Measurements from ENCODE around the gene CACNA1E.

The CACNA1E gene

GRCh38 chr1:181483285-181484195 is at the start of gene CACNA1E:
TSS of gene CACNA1E (plus strand) at chr1:181483517. CDS start at chr1:181483745, 228 bp downstream.
- no peak for DNase-seq (ENCODE audit: low spot score)

DNA sequence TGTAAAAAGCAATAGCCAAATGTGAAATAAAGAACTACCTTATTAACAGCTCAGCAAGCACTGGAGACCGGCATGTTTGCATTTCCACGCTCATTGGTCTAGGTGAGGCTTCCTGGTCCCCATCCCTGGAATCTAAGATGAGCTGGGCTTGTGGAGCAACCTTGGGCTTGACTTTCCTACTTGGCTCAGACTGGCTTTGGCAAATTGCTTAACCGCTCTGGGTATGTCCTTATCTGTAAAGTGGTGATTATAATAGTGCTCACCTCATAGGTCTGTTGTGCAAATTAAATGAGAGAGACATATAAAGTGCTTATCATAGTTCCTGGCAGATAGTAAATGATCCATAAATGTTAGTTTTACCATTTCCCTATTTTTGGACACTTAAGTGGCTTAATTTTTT is 49.4 kb upstream of the CACNA1E start:
- no peak for DNase-seq (ENCODE audit: low spot score)

DNA sequence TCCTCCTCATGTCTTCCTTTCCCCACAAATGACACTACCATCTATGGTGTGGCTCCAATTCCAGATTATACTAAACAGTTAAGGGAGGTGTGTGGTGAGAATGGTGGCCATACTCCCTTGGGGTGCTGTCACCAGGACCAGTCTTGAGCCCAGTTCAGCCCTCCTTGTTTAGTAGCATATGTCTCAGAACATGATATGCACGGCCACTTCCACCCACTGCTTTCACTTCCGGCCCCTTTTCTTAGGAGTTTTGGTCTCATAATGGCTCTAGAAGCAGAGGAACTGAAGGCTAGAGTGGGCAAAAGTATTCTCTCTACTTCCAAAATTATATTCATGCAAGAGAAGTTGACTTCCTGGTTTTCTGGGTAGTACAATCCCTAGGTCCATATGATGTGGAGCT is 45.3 kb upstream of the CACNA1E start:
- DNase-seq (ENCODE audit: low spot score), result no peak

DNA sequence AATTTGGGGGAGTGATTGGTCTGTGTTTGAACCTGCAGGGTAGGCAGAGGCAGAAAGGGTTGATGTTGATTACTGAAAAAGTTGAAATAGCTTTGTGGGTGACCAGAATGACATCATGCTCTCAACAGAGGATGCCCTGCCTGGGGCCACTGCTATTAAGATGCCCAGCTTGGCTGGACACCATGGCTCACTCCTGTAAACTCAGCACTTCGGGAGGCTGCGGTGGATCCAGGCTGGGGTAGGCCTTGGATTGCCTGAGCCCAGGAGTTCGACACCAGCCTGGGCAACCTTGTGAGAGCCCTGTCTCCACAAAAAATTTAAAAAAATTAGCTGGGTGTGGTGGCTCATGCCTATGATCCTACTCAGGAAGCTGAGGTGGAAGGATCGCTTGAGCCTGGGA is 42.8 kb upstream of the CACNA1E start:
- DNase-seq (ENCODE audit: low spot score), result no peak

GRCh38 chr1:181442181-181442525 is 41.2 kb upstream of the CACNA1E start:
- DNase-seq (ENCODE audit: low spot score), result no peak

DNA sequence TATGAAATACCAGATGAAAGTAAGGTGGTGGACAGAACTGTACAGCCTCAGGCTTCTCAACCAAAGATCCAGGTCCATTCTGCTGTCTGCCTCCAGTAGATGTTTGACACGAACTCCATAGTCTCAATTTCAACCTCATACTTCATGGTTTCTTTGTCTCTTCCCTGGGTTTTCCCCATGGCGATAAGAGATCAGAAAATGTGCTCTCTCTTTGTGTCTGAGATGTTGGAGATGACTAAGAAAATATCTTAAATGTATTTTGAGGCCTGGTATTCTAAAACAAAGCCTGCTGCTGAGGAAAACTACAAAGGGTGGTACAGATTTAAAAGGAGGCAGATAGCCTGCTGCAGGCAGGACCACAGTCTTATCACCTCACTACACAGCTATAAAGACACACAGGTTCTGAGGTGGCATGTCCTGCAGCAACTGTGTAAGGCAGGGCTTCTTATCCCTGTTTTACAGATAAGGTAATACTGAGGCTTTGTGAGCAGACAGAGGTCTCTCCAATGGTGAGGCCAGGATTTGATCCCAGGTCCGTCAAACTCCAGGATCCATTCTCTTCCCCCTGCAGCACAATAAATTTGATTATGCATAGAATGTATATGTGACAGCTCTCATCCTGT is 40.0 kb upstream of the CACNA1E start:
- no peak for DNase-seq (ENCODE audit: low spot score)

DNA sequence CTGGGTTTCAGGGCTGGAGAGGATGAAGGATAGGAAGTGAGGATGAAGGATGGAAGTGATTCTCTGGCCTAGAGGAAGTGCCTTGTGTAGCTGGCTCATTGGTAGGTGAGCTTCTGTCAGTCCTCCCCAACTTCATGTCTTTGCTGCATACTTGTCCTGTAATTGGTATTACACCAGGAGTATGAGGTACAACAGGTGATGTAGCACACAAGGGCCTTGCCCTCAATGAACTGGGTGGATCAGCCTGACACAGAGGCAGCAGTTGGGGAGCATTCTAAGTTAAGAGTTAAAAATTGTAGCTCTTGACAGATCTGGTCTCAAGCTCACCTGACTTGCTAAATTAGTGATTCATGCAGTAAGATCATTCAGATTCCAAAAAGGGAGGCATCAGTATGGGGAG is 37.9 kb upstream of the CACNA1E start:
- DNase-seq (ENCODE audit: low spot score), result no peak

DNA sequence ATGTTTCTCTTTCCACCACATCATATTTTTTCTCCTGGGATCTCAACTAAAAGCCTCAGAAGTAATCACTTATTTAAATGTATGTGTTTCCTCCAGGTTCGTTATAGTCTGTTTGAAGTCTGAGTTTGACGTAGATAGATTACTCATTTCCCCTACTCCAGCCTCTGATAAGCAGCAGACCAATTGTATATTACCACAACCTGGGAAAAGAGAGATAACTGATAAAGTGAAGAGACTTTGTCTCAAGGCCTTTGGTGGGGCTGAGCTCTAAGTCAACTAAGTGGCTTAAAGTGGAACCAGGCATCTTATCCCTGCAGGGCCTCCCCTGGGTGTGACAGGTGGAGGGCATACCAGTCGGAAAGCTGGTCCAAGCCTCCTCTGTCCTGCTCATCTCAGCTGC is 34.9 kb upstream of the CACNA1E start:
- no peak for DNase-seq (ENCODE audit: low spot score)

DNA sequence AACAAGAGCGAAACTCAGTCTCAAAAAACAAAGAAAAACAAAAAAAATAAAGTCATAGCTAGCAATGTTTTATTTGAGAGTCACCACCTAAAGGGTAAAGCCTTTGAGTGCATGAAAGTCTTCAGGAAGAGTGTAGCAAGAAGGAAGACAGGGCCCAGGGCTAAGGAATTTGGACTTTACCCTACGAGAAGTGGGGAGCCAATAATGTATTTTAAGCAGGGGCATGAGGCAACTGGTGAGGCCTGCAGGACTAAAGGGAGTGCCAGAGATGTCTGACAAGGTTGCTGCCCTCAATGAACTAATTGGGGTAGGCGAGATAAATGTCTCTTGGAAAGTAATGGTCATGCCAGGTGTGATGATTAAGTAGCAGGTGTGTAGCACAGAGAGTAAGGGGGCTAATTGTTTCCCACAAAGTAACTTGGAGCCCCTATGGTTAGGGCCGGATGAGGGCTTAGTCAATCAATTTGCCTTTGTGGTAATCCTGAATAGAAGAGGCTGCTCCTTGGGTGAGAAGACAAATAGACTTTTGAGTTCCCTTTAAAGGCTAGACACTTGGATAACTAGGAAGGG is 31.6 kb upstream of the CACNA1E start:
- DNase-seq (ENCODE audit: low spot score), result no peak

- no peak for DNase-seq (ENCODE audit: low spot score)
Observed at GRCh38 chr1:181452746-181453145, 30.6 kb upstream of the CACNA1E start.

GRCh38 chr1:181453541-181454201 is 29.6 kb upstream of the CACNA1E start:
- no peak for DNase-seq (ENCODE audit: low spot score)

DNA sequence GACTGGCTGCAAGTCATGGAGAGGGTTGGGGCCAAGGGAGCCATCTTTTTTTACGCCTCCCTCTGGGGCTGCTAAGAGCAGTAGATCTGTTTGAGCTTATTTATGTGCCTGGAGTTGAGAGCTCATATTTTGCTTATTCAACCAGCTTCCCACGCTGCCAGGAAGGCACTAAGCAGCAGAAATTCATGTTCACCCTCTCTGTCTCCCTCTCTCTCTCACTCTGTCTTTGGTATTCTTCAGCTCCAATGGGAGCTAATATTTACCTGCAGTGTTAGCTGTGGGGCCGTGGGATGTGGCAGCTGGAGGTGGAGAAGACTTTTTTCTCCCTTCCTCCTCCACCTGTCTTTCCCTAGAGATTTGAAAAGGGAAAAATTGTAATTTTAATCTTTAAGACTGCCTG is 26.8 kb upstream of the CACNA1E start:
- no peak for DNase-seq (ENCODE audit: low spot score)

DNA sequence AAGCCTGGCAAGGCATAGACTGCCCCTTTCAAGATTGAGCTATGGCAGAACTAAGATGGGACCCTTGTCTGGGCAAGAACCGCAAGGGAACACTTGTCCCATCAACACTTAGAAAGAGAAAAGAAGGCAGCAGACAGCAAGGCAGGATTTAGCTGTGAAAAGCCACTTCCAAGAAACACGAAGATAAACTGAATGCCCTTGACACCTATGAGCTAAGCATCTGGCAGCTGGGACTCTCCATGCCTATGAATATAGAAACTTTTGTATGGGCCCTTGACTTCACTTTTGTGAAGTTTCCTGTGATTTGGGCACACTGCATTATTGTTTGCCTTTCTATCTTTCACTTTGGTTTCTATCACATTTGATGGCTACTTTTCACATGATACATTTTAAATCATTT is 24.9 kb upstream of the CACNA1E start:
- DNase-seq (ENCODE audit: low spot score), result no peak

GRCh38 chr1:181459067-181459466 is 24.2 kb upstream of the CACNA1E start:
- DNase-seq (ENCODE audit: low spot score), result no peak

- DNase-seq (ENCODE audit: low spot score), result peak; percentile 71
Observed at GRCh38 chr1:181469829-181470228, 13.5 kb upstream of the CACNA1E start.

DNA sequence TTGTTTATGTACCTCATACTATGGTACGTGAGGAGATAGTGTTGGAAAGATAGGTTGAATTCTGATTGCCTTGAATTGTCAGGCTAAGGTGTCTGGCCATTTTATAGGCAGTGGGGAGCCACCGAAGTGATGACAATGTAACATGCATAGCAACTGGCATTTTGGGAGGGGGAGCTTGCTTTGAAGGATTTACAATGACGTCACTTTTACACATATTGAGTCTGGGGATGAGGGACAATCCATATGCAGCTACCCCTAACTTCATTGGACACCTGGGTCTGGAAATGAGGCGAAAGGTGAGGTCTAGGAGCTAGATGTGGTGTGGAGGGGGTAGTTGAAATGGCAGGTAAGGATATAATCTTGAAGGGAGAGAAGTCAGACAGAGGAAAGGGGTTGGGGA is 7.7 kb upstream of the CACNA1E start:
- DNase-seq (ENCODE audit: low spot score), result no peak

DNA sequence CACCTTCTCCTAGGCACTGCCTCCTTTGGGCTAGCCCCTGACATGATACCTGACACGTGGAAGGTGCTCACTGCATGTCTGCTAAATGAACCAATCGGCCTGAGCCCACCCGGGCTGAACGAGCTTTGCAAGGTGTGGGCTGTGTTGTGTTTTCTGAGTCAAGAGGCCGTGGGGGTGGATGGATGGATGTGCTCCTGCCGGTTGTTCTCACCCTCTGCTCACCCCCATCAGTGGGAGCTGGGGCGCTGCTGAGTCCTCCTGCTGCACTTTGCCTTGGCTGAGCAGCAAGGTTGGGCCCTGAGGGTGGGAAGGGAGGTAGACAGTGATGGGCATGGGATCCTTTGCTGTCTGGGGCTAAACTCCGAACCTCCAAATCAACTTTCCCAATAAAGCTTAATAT is 6.7 kb upstream of the CACNA1E start:
- DNase-seq (ENCODE audit: low spot score), result no peak

GRCh38 chr1:181478306-181478705 is 5.0 kb upstream of the CACNA1E start:
- no peak for DNase-seq (ENCODE audit: low spot score)

DNA sequence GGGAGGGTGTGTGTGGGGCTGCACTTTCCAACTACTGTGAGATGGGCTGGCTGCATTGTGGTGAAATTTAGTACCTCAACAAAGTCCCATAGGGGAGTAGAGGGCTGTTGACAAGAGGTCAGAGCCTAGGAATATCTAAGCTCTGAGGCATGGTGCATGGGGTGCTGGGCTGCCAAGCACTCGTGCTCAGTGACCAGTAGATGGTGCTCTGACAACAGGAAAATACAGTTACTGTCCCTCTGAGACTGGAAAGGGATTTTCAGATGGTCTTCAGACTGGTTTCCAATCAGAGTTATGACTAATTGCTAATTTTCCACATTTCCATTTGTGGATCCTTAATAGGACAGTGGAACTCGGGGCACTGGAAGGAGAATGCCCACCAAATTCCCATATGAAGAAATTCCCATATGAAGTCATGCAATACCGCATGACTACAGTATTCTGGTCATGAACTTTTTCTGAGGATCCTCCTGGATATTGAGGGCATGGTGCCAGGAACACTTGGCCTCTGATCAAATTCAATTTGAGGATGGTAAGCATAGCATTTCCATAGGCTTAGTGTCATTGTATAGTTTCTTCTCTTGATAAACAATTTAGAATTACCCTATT is 4.1 kb upstream of the CACNA1E start:
- DNase-seq (ENCODE audit: low spot score), result peak; percentile 84

DNA sequence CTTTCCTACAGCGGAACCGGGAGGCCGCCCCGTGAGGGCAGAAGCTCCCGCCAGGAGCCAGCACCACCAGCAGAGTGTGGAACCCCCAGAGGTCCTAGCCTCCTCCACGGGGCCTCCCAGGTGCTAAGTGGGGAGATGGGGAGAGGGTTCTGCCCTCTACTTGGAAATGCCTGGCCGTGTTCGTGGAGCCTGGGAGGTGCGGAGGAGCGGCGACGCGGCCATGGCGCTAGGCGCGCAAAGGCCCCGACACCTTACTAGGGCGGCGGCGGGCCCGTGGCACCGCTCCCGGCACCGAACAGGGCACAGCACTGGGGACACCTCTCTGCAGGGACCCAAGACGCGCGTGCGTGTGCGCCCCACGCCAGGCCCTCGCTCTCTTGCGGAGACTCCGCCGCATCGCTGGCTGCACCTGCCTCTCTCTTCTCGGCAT is 1.3 kb upstream of the CACNA1E start:
- no peak for DNase-seq (ENCODE audit: low spot score)

DNA sequence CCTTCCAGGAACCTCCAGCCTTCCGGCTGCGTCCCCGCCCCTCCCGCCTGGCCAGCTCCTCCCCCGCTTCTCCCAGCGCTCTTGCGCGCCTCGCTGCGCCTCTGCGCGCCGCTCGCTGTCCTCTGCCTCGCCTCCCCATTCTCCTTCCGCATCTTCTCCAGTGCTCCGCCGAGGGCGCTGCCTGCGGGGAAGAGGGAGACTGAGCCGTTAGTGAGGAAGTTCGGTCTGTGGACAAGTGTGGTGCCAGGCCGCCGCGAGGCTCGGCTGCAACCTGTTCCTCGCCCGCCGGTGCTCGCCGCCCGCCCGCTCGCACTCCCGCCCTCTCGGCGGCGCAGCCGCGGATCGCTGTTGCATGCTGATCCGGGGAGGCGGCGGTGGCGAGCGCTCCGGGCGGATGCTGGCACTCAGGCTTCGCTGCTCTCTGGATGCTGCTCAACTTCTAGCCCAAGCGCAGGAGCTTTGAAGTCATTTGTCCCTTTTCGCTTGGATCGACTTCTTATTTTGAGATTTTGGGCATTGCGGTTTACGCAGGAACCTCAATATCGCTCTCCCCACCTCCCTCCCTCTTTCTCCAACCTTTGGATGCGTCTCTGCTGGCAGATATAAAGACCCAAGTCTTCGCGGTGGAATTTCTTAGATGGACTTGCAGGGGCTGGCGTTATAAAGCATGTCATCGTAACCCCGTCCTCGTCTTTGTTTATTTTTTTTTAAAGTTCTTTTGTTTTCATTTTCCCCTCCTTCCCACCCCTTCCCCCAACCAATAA is 614 bp upstream of the CACNA1E start:
- peak; percentile 72 for DNase-seq (ENCODE audit: low spot score)

DNA sequence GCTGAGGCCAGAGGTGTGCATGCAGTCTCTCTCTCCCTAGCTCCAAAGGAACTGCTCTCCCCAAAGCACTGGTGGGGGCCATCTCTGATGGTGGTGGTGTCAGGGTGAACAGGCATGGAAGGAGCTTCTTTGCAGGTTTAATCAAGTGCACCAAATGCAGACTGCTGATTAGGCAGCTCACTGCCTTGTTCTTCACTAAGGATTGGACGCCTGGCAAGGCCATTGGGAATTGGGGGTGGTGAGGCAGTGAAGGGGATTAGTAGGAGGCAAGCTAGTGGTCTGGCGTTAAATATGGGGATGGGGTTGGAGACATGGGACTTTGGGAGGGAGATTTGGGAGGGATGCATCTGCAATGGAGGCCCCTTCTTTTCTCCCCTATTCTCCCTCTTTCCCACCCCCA is 1.5 kb downstream of the CACNA1E start:
- DNase-seq (ENCODE audit: low spot score), result no peak
